Muscle of back (tissue), 11 donors: ENCODE data around the gene RASSF3. TPM values are rescaled to one million over a fixed set of nuclear protein-coding genes. Genes with fewer than 3 reads are reported as not detected.
"Not testable (repeated sequence)": the region's sequence is repeated elsewhere in the genome, so short reads cannot be mapped to it uniquely, and the experiment has no call there.

Experiments
- DNase-seq, 3 donors: peaks; one replicate each; pipeline versions ENCODE4 v3.0.0 to v3.0.0-alpha.2; 2013
- polyA plus RNA-seq, 10 donors: library from polyadenylated mRNA; unstranded; fragments of 120-200 nt; gene quantifications; one replicate each; pipeline ENCODE4 v1.2.1, GENCODE V29; 2013; ENCODE audit not compliant: insufficient read length in 10 of 10

Gene RASSF3
- polyA plus RNA-seq, 10 donors, result 37.6 to 84.9 (median 53.5) TPM

GRCh38 chr12:64688715-64689114 lies 78.4 kb downstream of the RASSF3 start:
- no peak for DNase-seq

- DNase-seq, result not testable (repeated sequence)
Measured at GRCh38 chr12:64690236-64690635, 79.9 kb downstream of the RASSF3 start.

- DNase-seq, result no peak
Measured at GRCh38 chr12:64691227-64691794, 81.0 kb downstream of the RASSF3 start.

GRCh38 chr12:64691795-64692583 lies 81.7 kb downstream of the RASSF3 start:
- peak in 1 of 3 donors; percentile 49 for DNase-seq

GRCh38 chr12:64694130-64695040 lies 84.1 kb downstream of the RASSF3 start:
- peak in 1 of 3 donors; percentile 64 for DNase-seq

- no peak for DNase-seq
Measured at GRCh38 chr12:64695550-64695949, 85.3 kb downstream of the RASSF3 start.

- no peak for DNase-seq
Measured at GRCh38 chr12:64696080-64696741, 85.9 kb downstream of the RASSF3 start.

- DNase-seq, result no peak
Measured at GRCh38 chr12:64699504-64700115, 89.3 kb downstream of the RASSF3 start.

- DNase-seq, result no peak
Measured at GRCh38 chr12:64700532-64700931, 90.2 kb downstream of the RASSF3 start.

GRCh38 chr12:64701283-64701682 lies 91.0 kb downstream of the RASSF3 start:
- DNase-seq, result no peak

GRCh38 chr12:64706306-64706705 lies 96.0 kb downstream of the RASSF3 start:
- DNase-seq, result peak in 1 of 3 donors; percentile 28

GRCh38 chr12:64706857-64707256 lies 96.6 kb downstream of the RASSF3 start:
- DNase-seq, result peak; percentile 86 to 95 (median 91)

GRCh38 chr12:64707362-64707761 lies 97.1 kb downstream of the RASSF3 start:
- no peak for DNase-seq

GRCh38 chr12:64707926-64708325 lies 97.6 kb downstream of the RASSF3 start:
- DNase-seq, result no peak

GRCh38 chr12:64709429-64709828 lies 99.1 kb downstream of the RASSF3 start:
- DNase-seq, result no peak

GRCh38 chr12:64713376-64713775 lies 103.1 kb downstream of the RASSF3 start:
- no peak for DNase-seq

- DNase-seq, result no peak
Measured at GRCh38 chr12:64714551-64714968, 104.3 kb downstream of the RASSF3 start.

GRCh38 chr12:64716371-64716770 lies 106.1 kb downstream of the RASSF3 start:
- no peak for DNase-seq

GRCh38 chr12:64716839-64717455 lies 106.7 kb downstream of the RASSF3 start:
- DNase-seq, result no peak

GRCh38 chr12:64718649-64719048 lies 108.4 kb downstream of the RASSF3 start:
- DNase-seq, result no peak

- DNase-seq, result no peak
Measured at GRCh38 chr12:64720884-64721283, 110.6 kb downstream of the RASSF3 start.
